Neural crest cell (in vitro differentiated cells): Measurements from ENCODE around the gene BRMS1L. TPM values are rescaled to one million over a fixed set of nuclear protein-coding genes. Genes with fewer than 3 reads are reported as not detected.
A peak's percentile ranks its signal among the peaks of the same experiment; 100 is the strongest.

Experiments
- DNase-seq: peaks from one replicate; pipeline ENCODE4 v3.0.0; 2021; ENCODE audit warnings: low read depth, mixed read lengths, low spot score
- H3K27ac Mint-ChIP-seq: one replicate; pipeline ENCODE4 v1.8.0; 2021; ENCODE audit warnings: mild to moderate bottlenecking, mixed read lengths; ENCODE audit not compliant: unreplicated experiment
- H3K27me3 Mint-ChIP-seq: 2 replicates; pipeline ENCODE4 v1.8.0; 2021; ENCODE audit warnings: low read depth, mild to moderate bottlenecking, mixed read lengths
- H3K36me3 Mint-ChIP-seq: 2 replicates; pipeline ENCODE4 v1.8.0; 2021; ENCODE audit warnings: low read depth, mild to moderate bottlenecking, mixed read lengths
- H3K4me1 Mint-ChIP-seq: 2 replicates; pipeline ENCODE4 v1.8.0; 2021; ENCODE audit warnings: mixed read lengths
- H3K4me3 Mint-ChIP-seq: one replicate; pipeline ENCODE4 v1.8.0; 2021; ENCODE audit warnings: mild to moderate bottlenecking, mixed read lengths
- H3K9me3 Mint-ChIP-seq: 2 replicates; pipeline ENCODE4 v1.8.0; 2021; ENCODE audit warnings: mixed read lengths
- total RNA-seq: library from RNA; stranded (reverse); gene quantifications from 2 replicates; pipeline ENCODE4 v1.2.1, GENCODE V29; 2021
- TF ChIP-seq, protein P1 (sequence below): fragments of 200-600 bp; sonication (generic); conservative IDR thresholded peaks from 2 replicates; pipeline ENCODE4 v1.5.0; 2021; ENCODE audit warnings: antibody characterized with exemption, mild to moderate bottlenecking

The BRMS1L gene
- total RNA-seq, 1 donor from 2014 or later, result 12.4 TPM

DNA sequence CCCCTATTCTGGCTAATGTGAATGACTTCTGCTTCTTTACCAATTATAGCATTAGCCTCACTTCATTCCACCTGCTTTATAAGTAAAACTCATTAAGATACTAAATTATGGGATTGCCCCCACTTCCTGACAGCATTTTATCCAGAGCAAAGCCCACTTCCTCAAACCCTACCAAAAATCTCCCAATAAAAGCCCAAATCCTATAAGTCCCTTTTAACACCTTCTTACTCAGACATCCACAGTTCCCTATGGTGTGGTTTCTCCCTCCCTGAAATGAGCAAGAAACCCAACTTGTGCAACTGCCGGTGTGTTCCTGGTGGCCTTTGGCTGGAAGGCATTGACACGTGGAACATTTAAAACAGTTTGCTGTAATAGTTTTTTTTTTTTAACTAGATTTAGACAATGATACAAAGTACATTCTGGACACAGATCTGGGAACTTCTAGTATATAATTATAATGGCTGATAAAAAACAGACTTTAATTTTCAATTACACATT lies 53.1 kb downstream of the BRMS1L start:
- Mint-ChIP-seq H3K4me3 (no peak overlapping the region), H3K36me3 (peaks cover 3% of the 10 kb centered on the region), H3K9me3 (no peaks in the 10 kb centered on the region), H3K27me3 (no peaks in the 10 kb centered on the region), H3K4me1 (no peaks in the 10 kb centered on the region), H3K27ac (no peak overlapping the region)
- TF ChIP-seq, protein P1, sequence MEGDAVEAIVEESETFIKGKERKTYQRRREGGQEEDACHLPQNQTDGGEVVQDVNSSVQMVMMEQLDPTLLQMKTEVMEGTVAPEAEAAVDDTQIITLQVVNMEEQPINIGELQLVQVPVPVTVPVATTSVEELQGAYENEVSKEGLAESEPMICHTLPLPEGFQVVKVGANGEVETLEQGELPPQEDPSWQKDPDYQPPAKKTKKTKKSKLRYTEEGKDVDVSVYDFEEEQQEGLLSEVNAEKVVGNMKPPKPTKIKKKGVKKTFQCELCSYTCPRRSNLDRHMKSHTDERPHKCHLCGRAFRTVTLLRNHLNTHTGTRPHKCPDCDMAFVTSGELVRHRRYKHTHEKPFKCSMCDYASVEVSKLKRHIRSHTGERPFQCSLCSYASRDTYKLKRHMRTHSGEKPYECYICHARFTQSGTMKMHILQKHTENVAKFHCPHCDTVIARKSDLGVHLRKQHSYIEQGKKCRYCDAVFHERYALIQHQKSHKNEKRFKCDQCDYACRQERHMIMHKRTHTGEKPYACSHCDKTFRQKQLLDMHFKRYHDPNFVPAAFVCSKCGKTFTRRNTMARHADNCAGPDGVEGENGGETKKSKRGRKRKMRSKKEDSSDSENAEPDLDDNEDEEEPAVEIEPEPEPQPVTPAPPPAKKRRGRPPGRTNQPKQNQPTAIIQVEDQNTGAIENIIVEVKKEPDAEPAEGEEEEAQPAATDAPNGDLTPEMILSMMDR, result no peak
- DNase-seq, result no peak

DNA sequence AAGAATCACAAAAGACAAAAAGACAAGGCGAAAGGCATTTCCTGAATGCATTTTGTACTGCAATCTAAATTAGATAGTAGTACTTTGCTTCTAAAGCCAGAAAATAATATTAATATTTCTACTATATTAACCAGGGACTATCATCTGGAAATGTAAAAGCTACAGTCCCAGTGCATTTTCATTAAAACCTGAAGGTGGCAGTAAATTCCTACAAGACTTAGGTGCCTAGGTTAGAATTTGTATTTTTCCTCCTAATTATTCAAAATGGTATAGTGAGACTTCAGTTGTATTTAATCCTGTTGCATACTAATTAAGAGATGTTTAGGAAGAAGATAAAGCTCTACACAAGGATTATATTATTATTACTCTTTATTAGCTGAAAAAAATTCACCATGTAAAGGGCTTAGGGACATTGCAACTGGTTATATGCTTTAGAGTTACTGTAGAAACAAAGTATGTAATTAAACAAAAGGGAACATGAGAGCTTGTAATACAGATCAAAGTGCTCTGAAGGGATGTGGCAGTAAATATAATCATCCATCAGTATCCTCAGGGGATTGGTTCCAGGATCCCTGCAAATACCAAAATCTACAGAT lies 53.6 kb downstream of the BRMS1L start:
- H3K9me3 Mint-ChIP-seq, result no peaks in the 10 kb centered on the region
- no peaks in the 10 kb centered on the region for H3K27me3 Mint-ChIP-seq
- TF ChIP-seq, protein P1, result peak; percentile 68
- H3K36me3 Mint-ChIP-seq, result peaks cover 3% of the 10 kb centered on the region
- H3K4me1 Mint-ChIP-seq, result no peaks in the 10 kb centered on the region
- H3K27ac Mint-ChIP-seq, result no peak overlapping the region
- DNase-seq, result no peak
- no peak overlapping the region for H3K4me3 Mint-ChIP-seq

DNA sequence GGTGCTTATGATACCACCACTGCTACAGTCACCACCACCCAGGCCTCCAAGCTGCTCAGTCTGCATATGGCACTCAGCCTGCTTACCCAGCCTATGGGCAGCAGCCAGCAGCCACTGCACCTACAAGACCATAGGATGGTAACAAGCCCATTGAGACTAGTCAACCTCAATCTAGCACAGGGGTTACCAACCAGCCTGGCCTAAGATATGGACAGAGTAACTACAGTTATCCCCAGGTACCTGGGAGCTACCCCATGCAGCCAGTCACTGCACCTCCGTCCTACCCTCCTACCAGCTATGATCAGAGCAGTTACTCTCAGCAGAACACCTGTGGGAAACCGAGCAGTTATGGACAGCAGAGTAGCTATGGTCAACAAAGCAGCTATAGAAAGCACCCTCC lies 55.1 kb downstream of the BRMS1L start:
- no peaks in the 10 kb centered on the region for H3K4me1 Mint-ChIP-seq
- no peaks in the 10 kb centered on the region for H3K27me3 Mint-ChIP-seq
- no peak overlapping the region for H3K27ac Mint-ChIP-seq
- DNase-seq, result no peak
- H3K36me3 Mint-ChIP-seq, result peaks cover 3% of the 10 kb centered on the region
- TF ChIP-seq, protein P1, result no peak
- no peaks in the 10 kb centered on the region for H3K9me3 Mint-ChIP-seq
- H3K4me3 Mint-ChIP-seq, result no peak overlapping the region

DNA sequence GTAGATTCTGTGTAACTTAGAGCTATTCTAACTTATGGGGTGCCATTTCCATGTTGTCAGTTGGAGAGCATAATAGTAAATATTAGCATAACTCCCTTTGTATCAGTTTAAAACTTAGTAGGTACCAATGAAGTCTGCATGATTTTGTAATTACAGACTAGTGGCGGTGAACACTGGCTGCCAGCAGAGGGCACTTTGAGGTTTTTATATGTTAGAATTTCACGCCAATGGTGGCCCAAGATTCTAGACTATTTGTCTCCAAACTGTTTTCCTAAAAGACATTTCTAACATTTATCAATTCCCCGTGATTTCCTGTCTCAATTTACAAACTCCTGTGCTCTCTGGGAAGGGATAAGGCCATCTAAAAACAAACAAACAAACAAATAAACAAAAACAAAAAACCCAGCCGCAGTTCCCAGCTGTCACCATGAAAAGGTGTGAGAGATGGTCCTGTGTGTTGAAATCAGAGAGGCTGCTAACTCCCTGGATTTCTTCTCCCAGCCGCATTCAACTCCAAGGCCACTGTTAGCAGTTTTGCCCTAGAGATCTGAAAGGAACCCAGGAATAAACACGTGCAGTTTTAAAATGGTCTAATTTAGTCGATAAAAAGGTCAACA lies 57.6 kb downstream of the BRMS1L start:
- no peak overlapping the region for H3K4me3 Mint-ChIP-seq
- H3K36me3 Mint-ChIP-seq, result no peaks in the 10 kb centered on the region
- peaks cover 9% of the 10 kb centered on the region for H3K27me3 Mint-ChIP-seq
- TF ChIP-seq, protein P1, result peak; percentile 82
- H3K27ac Mint-ChIP-seq, result no peak overlapping the region
- DNase-seq, result peak; percentile 25
- no peaks in the 10 kb centered on the region for H3K4me1 Mint-ChIP-seq
- no peaks in the 10 kb centered on the region for H3K9me3 Mint-ChIP-seq

DNA sequence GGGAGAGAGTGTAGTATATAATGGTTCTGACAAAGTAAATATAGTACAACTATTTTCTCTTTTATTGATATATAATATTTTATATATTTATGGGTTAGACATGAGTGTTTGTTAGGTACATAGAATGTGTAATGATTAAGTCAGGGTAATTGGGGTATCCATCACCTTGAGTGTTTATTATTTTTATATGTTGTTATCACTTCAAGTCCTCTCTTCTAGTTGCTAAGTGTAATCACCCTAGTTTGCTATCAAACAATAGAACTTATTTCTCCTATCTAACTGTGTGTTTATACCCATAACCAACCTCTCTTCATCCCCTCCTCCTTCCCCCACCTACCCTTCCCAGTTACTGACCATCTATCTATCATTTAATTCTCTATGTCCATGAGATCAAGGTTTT lies 64.2 kb downstream of the BRMS1L start:
- H3K4me3 Mint-ChIP-seq, result no peak overlapping the region
- peaks cover 17% of the 10 kb centered on the region for H3K9me3 Mint-ChIP-seq
- TF ChIP-seq, protein P1, result no peak
- peaks cover 9% of the 10 kb centered on the region for H3K27me3 Mint-ChIP-seq
- no peak for DNase-seq
- H3K27ac Mint-ChIP-seq, result no peak overlapping the region
- H3K4me1 Mint-ChIP-seq, result no peaks in the 10 kb centered on the region
- peaks cover 9% of the 10 kb centered on the region for H3K36me3 Mint-ChIP-seq
